Neuronal stem cell (in vitro differentiated cells): Measurements from ENCODE around the gene BAZ1A.

ENCODE experiments used
- DNase-seq: peaks from one replicate; pipeline ENCODE4 v3.0.0-alpha.2; 2013; ENCODE audit warnings: low spot score
- H2AFZ ChIP-seq: one replicate; pipeline ENCODE4 v1.6.1; 2013; ENCODE audit warnings: mild to moderate bottlenecking, low read length, inconsistent platforms
- H2AK5ac ChIP-seq: 2 replicates; pipeline ENCODE4 v1.6.1; 2013; ENCODE audit warnings: low read depth, mild to moderate bottlenecking, inconsistent platforms, low read length, moderate library complexity, mixed read lengths
- H2BK120ac ChIP-seq: 2 replicates; pipeline ENCODE4 v1.6.1; 2013; ENCODE audit warnings: low read depth, mild to moderate bottlenecking, inconsistent platforms, low read length, moderate library complexity, mixed read lengths
- H2BK12ac ChIP-seq: one replicate; pipeline ENCODE4 v1.6.1; 2013; ENCODE audit warnings: low read length, inconsistent platforms
- H2BK15ac ChIP-seq: 2 replicates; pipeline ENCODE4 v1.6.1; 2013; ENCODE audit warnings: mild to moderate bottlenecking, low read length, inconsistent platforms, mixed read lengths
- H2BK5ac ChIP-seq: one replicate; pipeline ENCODE4 v1.6.1; 2013; ENCODE audit warnings: inconsistent platforms, mild to moderate bottlenecking, low read length, moderate library complexity
- H3K14ac ChIP-seq: one replicate; pipeline ENCODE4 v1.6.1; 2013; ENCODE audit warnings: low read length, inconsistent platforms
- H3K18ac ChIP-seq: 2 replicates; pipeline ENCODE4 v1.6.1; 2013; ENCODE audit warnings: low read length, inconsistent platforms
- H3K23ac ChIP-seq: 2 replicates; pipeline ENCODE4 v1.6.1; 2013; ENCODE audit warnings: low read depth, mild to moderate bottlenecking, mixed read lengths, low read length, inconsistent platforms; ENCODE audit not compliant: poor library complexity
- H3K27ac ChIP-seq: replicated peaks from 3 replicates; pipeline ENCODE4 v1.5.1; 2013; ENCODE audit warnings: low read length, inconsistent platforms
- H3K27me3 ChIP-seq, 3 experiments: 2 replicates each; pipeline ENCODE4 v1.6.1; 2013; ENCODE audit warnings: low read length in 3 of 3, mild to moderate bottlenecking in 2 of 3, inconsistent platforms in 1 of 3, low read depth in 1 of 3, mixed read lengths in 1 of 3, moderate library complexity in 1 of 3; ENCODE audit not compliant: control insufficient read depth in 3 of 3, insufficient read depth in 3 of 3
- H3K36me3 ChIP-seq, 2 donors: replicated peaks in 1 of 2; 2 replicates each; pipeline ENCODE4 v1.6.1; 2013; ENCODE audit warnings: low read length in 2 of 2; ENCODE audit not compliant: control insufficient read depth in 2 of 2, insufficient read depth in 2 of 2
- H3K4ac ChIP-seq: 2 replicates; pipeline ENCODE4 v1.6.1; 2013; ENCODE audit warnings: inconsistent platforms, mild to moderate bottlenecking, low read length, moderate library complexity
- H3K4me1 ChIP-seq, 2 donors: 1 replicate in 1 of 2; 2 replicates in 1 of 2; pipeline ENCODE4 v1.6.1; 2013; ENCODE audit warnings: low read length in 2 of 2, low read depth in 1 of 2; ENCODE audit not compliant: control insufficient read depth in 2 of 2, insufficient read depth in 1 of 2
- H3K4me2 ChIP-seq: one replicate; pipeline ENCODE4 v1.6.1; 2013; ENCODE audit warnings: mild to moderate bottlenecking, low read length, inconsistent platforms; ENCODE audit not compliant: insufficient read depth, poor library complexity, severe bottlenecking
- H3K4me3 ChIP-seq, 2 donors: 2 replicates each; pipeline ENCODE4 v1.5.1; 2013; ENCODE audit warnings: low read length in 2 of 2, mild to moderate bottlenecking in 2 of 2, inconsistent platforms in 1 of 2, moderate library complexity in 1 of 2
- H3K79me1 ChIP-seq: one replicate; pipeline ENCODE4 v1.6.1; 2013; ENCODE audit warnings: low read depth, mild to moderate bottlenecking, inconsistent platforms, low read length, moderate library complexity
- H3K9ac ChIP-seq: one replicate; pipeline ENCODE4 v1.6.1; 2013; ENCODE audit warnings: mild to moderate bottlenecking, low read depth, low read length, inconsistent platforms; ENCODE audit not compliant: poor library complexity
- H3K9me3 ChIP-seq, 2 donors: replicated peaks in 1 of 2; 2 replicates each; pipeline versions ENCODE3 to v1.6.1; 2013; ENCODE audit warnings: low read length in 2 of 2, mild to moderate bottlenecking in 2 of 2, inconsistent platforms in 1 of 2, low read depth in 1 of 2, mixed read lengths in 1 of 2, moderate library complexity in 1 of 2; ENCODE audit not compliant: control insufficient read depth in 2 of 2, insufficient read depth in 1 of 2
- H4K8ac ChIP-seq: one replicate; pipeline ENCODE4 v1.6.1; 2013; ENCODE audit warnings: low read depth, mild to moderate bottlenecking, inconsistent platforms, low read length, moderate library complexity
- H4K91ac ChIP-seq: one replicate; pipeline ENCODE4 v1.6.1; 2013; ENCODE audit warnings: low read length, low read depth, mild to moderate bottlenecking, inconsistent platforms; ENCODE audit not compliant: poor library complexity
- WGBS, 2 donors: extraction: QIAGEN DNeasy Blood & Tissue Kit; methylation state at CpG; one replicate each; pipeline ENCODE4 v1.1.7; 2013; ENCODE audit warnings: missing lambda C conversion rate in 2 of 2, mixed read lengths in 1 of 2; ENCODE audit not compliant: insufficient read length in 2 of 2, insufficient replicate concordance in 1 of 2; ENCODE audit errors: extremely low coverage in 2 of 2; 5-methylcytosine and 5-hydroxymethylcytosine counted together

Gene BAZ1A

DNA sequence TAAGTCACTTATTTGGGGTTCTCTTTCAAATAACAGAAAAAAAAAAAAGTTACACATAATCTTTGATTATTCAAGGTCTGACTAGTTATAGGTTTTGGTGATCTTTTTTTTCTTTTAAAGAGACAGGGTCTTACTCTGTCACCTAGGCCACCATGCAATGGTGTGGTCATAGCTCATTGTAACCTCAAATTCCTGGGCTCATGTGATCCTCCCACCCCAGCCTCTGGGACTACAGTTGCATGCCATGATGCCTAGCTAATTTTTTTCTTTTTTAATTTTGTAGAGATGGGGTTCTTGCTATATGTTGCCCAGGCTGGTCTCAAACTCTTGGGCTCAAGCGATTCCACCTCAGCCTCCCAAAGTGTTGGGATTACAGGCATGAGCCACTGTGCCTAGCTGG is 104.3 kb downstream of the BAZ1A start:
- Histone ChIP-seq H3K79me1 (no peaks in the 10 kb centered on the region), H3K4me2 (no peak overlapping the region), H3K27ac (no peak overlapping the region), H3K14ac (no peak overlapping the region), H3K36me3 (peaks cover 3 to 96% of the 10 kb centered on the region in 2 donors), H3K18ac (no peak overlapping the region), H3K4me3 (no peak overlapping the region), H3K4ac (no peak overlapping the region), H2BK5ac (no peak overlapping the region), H3K9me3 (peaks cover 0 to 2% of the 10 kb centered on the region in 2 donors), H2BK120ac (no peak overlapping the region), H4K8ac (no peak overlapping the region), H2BK15ac (no peak overlapping the region), H2BK12ac (no peak overlapping the region), H2AFZ (no peak overlapping the region), H4K91ac (no peak overlapping the region), H3K9ac (no peak overlapping the region), H3K23ac (no peak overlapping the region), H3K4me1 (no peaks in the 10 kb centered on the region), H3K27me3 (no peaks in the 10 kb centered on the region), H2AK5ac (no peak overlapping the region)
- DNase-seq = no peak
- no CpG with 5 or more reads among the region's 1 CpG for WGBS, 2 donors

DNA sequence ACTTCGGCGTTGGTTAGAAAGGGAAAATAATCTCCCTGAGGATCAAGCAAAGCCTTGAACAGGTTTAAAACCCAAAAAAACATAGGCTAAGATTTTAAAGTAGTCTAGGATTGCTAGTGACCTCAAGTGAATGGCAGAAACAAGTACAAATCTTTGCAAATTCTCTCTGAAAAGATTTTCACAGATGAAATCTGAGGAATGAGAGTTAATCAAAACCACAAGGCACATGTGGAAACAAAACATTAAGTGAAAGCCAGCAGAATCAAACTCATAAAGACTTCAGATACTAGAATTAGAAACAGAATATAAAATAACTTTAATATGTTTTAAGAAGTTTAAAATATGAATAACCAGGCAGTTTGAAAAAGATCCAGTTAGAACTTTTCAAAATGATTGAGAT is 108.6 kb downstream of the BAZ1A start:
- H2BK120ac ChIP-seq = no peak overlapping the region
- H3K23ac ChIP-seq = no peak overlapping the region
- H3K18ac ChIP-seq = no peak overlapping the region
- H2BK5ac ChIP-seq = no peak overlapping the region
- H3K27ac ChIP-seq = no peak overlapping the region
- no peak overlapping the region for H2AK5ac ChIP-seq
- no peaks in the 10 kb centered on the region for H3K27me3 ChIP-seq
- H3K4me1 ChIP-seq = no peaks in the 10 kb centered on the region
- H3K4me3 ChIP-seq = no peak overlapping the region
- H3K9ac ChIP-seq = no peak overlapping the region
- no peak overlapping the region for H2AFZ ChIP-seq
- H3K14ac ChIP-seq = no peak overlapping the region
- H3K9me3 ChIP-seq = no peaks in the 10 kb centered on the region
- no CpG with 5 or more reads among the region's 2 CpGs for WGBS, 2 donors
- DNase-seq = no peak
- no peak overlapping the region for H2BK12ac ChIP-seq
- H3K4me2 ChIP-seq = no peak overlapping the region
- H3K79me1 ChIP-seq = no peaks in the 10 kb centered on the region
- no peak overlapping the region for H2BK15ac ChIP-seq
- peaks cover 4 to 98% of the 10 kb centered on the region in 2 donors for H3K36me3 ChIP-seq
- H4K8ac ChIP-seq = no peak overlapping the region
- no peak overlapping the region for H4K91ac ChIP-seq
- no peak overlapping the region for H3K4ac ChIP-seq

DNA sequence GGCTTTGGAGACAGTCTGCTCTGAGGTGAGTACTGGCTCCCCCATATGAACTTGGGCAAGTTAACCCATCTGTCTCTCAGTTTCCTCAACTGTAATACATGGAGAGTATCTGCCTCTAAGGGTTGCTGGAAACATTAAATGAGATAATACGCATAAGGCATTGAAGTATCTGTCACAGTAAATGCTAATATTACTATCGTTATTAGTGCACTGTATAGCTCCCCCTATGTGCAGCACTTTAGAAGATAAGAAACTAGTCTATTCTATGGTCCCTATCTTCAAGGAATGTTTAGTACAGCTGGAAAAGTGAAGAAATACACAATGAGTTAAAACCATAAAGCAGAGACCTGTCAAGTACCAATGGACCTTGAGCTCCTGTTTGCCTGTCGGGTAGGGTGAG is 109.1 kb downstream of the BAZ1A start:
- Histone ChIP-seq H2AFZ (no peak overlapping the region), H3K18ac (no peak overlapping the region), H3K14ac (no peak overlapping the region), H2BK15ac (no peak overlapping the region), H4K91ac (no peak overlapping the region), H2BK120ac (no peak overlapping the region), H3K4me3 (no peak overlapping the region), H3K4me1 (no peaks in the 10 kb centered on the region), H2AK5ac (no peak overlapping the region), H3K4ac (no peak overlapping the region), H3K27me3 (no peaks in the 10 kb centered on the region), H3K36me3 (peaks cover 4 to 98% of the 10 kb centered on the region in 2 donors), H3K79me1 (no peaks in the 10 kb centered on the region), H3K4me2 (no peak overlapping the region), H2BK12ac (no peak overlapping the region), H3K9ac (no peak overlapping the region), H3K27ac (no peak overlapping the region), H2BK5ac (no peak overlapping the region), H4K8ac (no peak overlapping the region), H3K23ac (no peak overlapping the region), H3K9me3 (no peaks in the 10 kb centered on the region)
- DNase-seq = no peak
- no CpG with 5 or more reads among the region's 3 CpGs for WGBS, 2 donors

DNA sequence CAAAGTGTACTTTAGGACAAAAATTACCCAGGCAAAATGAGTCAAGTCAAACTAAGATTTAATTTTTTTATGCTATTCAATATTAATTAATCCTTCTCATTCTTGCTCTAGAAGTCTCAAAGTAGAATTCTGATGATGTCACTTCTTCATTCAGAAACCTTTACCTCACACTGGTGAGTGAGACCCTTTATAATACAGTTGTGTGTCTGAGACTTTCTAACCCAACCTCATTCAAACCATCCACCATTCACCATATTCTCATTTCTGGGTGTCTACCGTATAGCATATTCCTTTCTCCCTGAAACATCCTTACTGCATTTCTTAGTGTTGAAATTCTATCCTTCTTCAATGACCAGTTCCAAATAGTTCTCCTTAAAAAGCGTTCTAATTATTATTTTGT is 119.9 kb downstream of the BAZ1A start:
- Histone ChIP-seq H3K4ac (no peak overlapping the region), H3K36me3 (peaks cover 2 to 73% of the 10 kb centered on the region in 2 donors), H3K9ac (no peak overlapping the region), H2BK5ac (no peak overlapping the region), H3K79me1 (no peaks in the 10 kb centered on the region), H4K91ac (no peak overlapping the region), H2BK12ac (no peak overlapping the region), H3K27me3 (no peaks in the 10 kb centered on the region), H3K4me3 (no peak overlapping the region), H3K18ac (no peak overlapping the region), H3K23ac (no peak overlapping the region), H3K14ac (no peak overlapping the region), H3K4me2 (no peak overlapping the region), H2AK5ac (no peak overlapping the region), H3K27ac (no peak overlapping the region), H2BK15ac (no peak overlapping the region), H3K9me3 (no peaks in the 10 kb centered on the region), H2BK120ac (no peak overlapping the region), H4K8ac (no peak overlapping the region), H3K4me1 (no peaks in the 10 kb centered on the region), H2AFZ (no peak overlapping the region)
- no peak for DNase-seq
- WGBS, 2 donors = no CpG with 5 or more reads among the region's 2 CpGs
